Stimulated activated naive CD8-positive, alpha-beta T cell treated with anti-CD3 and anti-CD28 coated beads, Interleukin-15, Interleukin-2, amounts not matched to agents 100 ng/mL and 50 ng/mL, for 24 hours (primary cell): ENCODE results near the gene CNTN3.

Source experiments
- H3K27ac Mint-ChIP-seq: one replicate; pipeline ENCODE4 v1.8.0; 2021; ENCODE audit warnings: mild to moderate bottlenecking, mixed read lengths
- H3K27me3 Mint-ChIP-seq: one replicate; pipeline ENCODE4 v1.8.0; 2021; ENCODE audit warnings: mixed read lengths
- H3K36me3 Mint-ChIP-seq: one replicate; pipeline ENCODE4 v1.8.0; 2021; ENCODE audit warnings: low read depth, mixed read lengths
- H3K4me1 Mint-ChIP-seq: one replicate; pipeline ENCODE4 v1.8.0; 2021; ENCODE audit warnings: low read depth, mixed read lengths
- H3K4me3 Mint-ChIP-seq: one replicate; pipeline ENCODE4 v1.8.0; 2021; ENCODE audit warnings: mild to moderate bottlenecking, mixed read lengths
- H3K9me3 Mint-ChIP-seq: one replicate; pipeline ENCODE4 v1.8.0; 2021; ENCODE audit warnings: mixed read lengths

CNTN3 gene

GRCh38 chr3:74626011-74626410 lies 11.6 kb upstream of the CNTN3 start:
- Mint-ChIP-seq H3K36me3 (no peaks in the 10 kb centered on the region), H3K4me1 (no peaks in the 10 kb centered on the region), H3K4me3 (no peak overlapping the region), H3K27ac (no peak overlapping the region), H3K9me3 (peaks cover 16% of the 10 kb centered on the region), H3K27me3 (no peaks in the 10 kb centered on the region)

GRCh38 chr3:74624301-74624700 lies 9.8 kb upstream of the CNTN3 start:
- Mint-ChIP-seq H3K4me1 (no peaks in the 10 kb centered on the region), H3K36me3 (no peaks in the 10 kb centered on the region), H3K4me3 (no peak overlapping the region), H3K9me3 (peaks cover 15% of the 10 kb centered on the region), H3K27me3 (no peaks in the 10 kb centered on the region), H3K27ac (no peak overlapping the region)

- Mint-ChIP-seq H3K27me3 (no peaks in the 10 kb centered on the region), H3K4me1 (no peaks in the 10 kb centered on the region), H3K9me3 (peaks cover 13% of the 10 kb centered on the region), H3K27ac (no peak overlapping the region), H3K36me3 (no peaks in the 10 kb centered on the region), H3K4me3 (no peak overlapping the region)
These were observed 8.9 kb upstream of the CNTN3 start for GRCh38 chr3:74623261-74623836.

- no peaks in the 10 kb centered on the region for H3K36me3 Mint-ChIP-seq
- H3K27me3 Mint-ChIP-seq: no peaks in the 10 kb centered on the region
- no peaks in the 10 kb centered on the region for H3K9me3 Mint-ChIP-seq
- no peaks in the 10 kb centered on the region for H3K4me1 Mint-ChIP-seq
- no peak overlapping the region for H3K27ac Mint-ChIP-seq
- H3K4me3 Mint-ChIP-seq: no peak overlapping the region
These were observed 7.1 kb upstream of the CNTN3 start for GRCh38 chr3:74621581-74621980.

GRCh38 chr3:74617776-74618175 lies 3.3 kb upstream of the CNTN3 start:
- Mint-ChIP-seq H3K36me3 (no peaks in the 10 kb centered on the region), H3K27me3 (peaks cover 22% of the 10 kb centered on the region), H3K27ac (no peak overlapping the region)

GRCh38 chr3:74613521-74614106 lies 845 bp downstream of the CNTN3 start:
- H3K27ac Mint-ChIP-seq: no peak overlapping the region
- H3K4me1 Mint-ChIP-seq: no peaks in the 10 kb centered on the region
- H3K36me3 Mint-ChIP-seq: no peaks in the 10 kb centered on the region
- peaks cover 5% of the 10 kb centered on the region for H3K9me3 Mint-ChIP-seq
- H3K27me3 Mint-ChIP-seq: peaks cover 29% of the 10 kb centered on the region
- no peak overlapping the region for H3K4me3 Mint-ChIP-seq

More at GRCh38 chr3:74617776-74618175, 3.3 kb upstream of the CNTN3 start:
- no peaks in the 10 kb centered on the region for H3K4me1 Mint-ChIP-seq
- H3K4me3 Mint-ChIP-seq: no peak overlapping the region
- no peaks in the 10 kb centered on the region for H3K9me3 Mint-ChIP-seq

GRCh38 chr3:74613060-74613459 lies 1.4 kb downstream of the CNTN3 start:
- no peak overlapping the region for H3K27ac Mint-ChIP-seq
- peaks cover 5% of the 10 kb centered on the region for H3K9me3 Mint-ChIP-seq
- peaks cover 29% of the 10 kb centered on the region for H3K27me3 Mint-ChIP-seq
- H3K4me1 Mint-ChIP-seq: no peaks in the 10 kb centered on the region
- no peaks in the 10 kb centered on the region for H3K36me3 Mint-ChIP-seq
- H3K4me3 Mint-ChIP-seq: no peak overlapping the region

GRCh38 chr3:74611206-74611605 lies 3.3 kb downstream of the CNTN3 start:
- H3K36me3 Mint-ChIP-seq: no peaks in the 10 kb centered on the region
- no peak overlapping the region for H3K27ac Mint-ChIP-seq
- H3K9me3 Mint-ChIP-seq: peaks cover 9% of the 10 kb centered on the region
- no peak overlapping the region for H3K4me3 Mint-ChIP-seq
- peaks cover 29% of the 10 kb centered on the region for H3K27me3 Mint-ChIP-seq
- no peaks in the 10 kb centered on the region for H3K4me1 Mint-ChIP-seq

- no peaks in the 10 kb centered on the region for H3K36me3 Mint-ChIP-seq
- H3K9me3 Mint-ChIP-seq: peaks cover 13% of the 10 kb centered on the region
- H3K4me1 Mint-ChIP-seq: no peaks in the 10 kb centered on the region
These were observed 6.7 kb downstream of the CNTN3 start for GRCh38 chr3:74607803-74608202.

GRCh38 chr3:74606996-74607395 lies 7.5 kb downstream of the CNTN3 start:
- no peaks in the 10 kb centered on the region for H3K36me3 Mint-ChIP-seq
- peaks cover 13% of the 10 kb centered on the region for H3K9me3 Mint-ChIP-seq
- no peaks in the 10 kb centered on the region for H3K4me1 Mint-ChIP-seq
- no peak overlapping the region for H3K27ac Mint-ChIP-seq
- no peaks in the 10 kb centered on the region for H3K27me3 Mint-ChIP-seq
- no peak overlapping the region for H3K4me3 Mint-ChIP-seq

More at GRCh38 chr3:74607803-74608202, 6.7 kb downstream of the CNTN3 start:
- Mint-ChIP-seq H3K4me3 (no peak overlapping the region), H3K27ac (no peak overlapping the region), H3K27me3 (peaks cover 7% of the 10 kb centered on the region)

- Mint-ChIP-seq H3K36me3 (no peaks in the 10 kb centered on the region), H3K4me3 (no peak overlapping the region), H3K4me1 (no peaks in the 10 kb centered on the region), H3K27ac (no peak overlapping the region), H3K27me3 (no peaks in the 10 kb centered on the region), H3K9me3 (peaks cover 13% of the 10 kb centered on the region)
These were observed 9.0 kb downstream of the CNTN3 start for GRCh38 chr3:74605437-74605836.

GRCh38 chr3:74603292-74603691 lies 11.2 kb downstream of the CNTN3 start:
- Mint-ChIP-seq H3K4me1 (no peaks in the 10 kb centered on the region), H3K36me3 (no peaks in the 10 kb centered on the region), H3K27me3 (no peaks in the 10 kb centered on the region), H3K4me3 (no peak overlapping the region), H3K27ac (no peak overlapping the region), H3K9me3 (peaks cover 10% of the 10 kb centered on the region)

- no peaks in the 10 kb centered on the region for H3K36me3 Mint-ChIP-seq
- no peak overlapping the region for H3K27ac Mint-ChIP-seq
- peaks cover 7% of the 10 kb centered on the region for H3K9me3 Mint-ChIP-seq
- no peaks in the 10 kb centered on the region for H3K4me1 Mint-ChIP-seq
- H3K27me3 Mint-ChIP-seq: no peaks in the 10 kb centered on the region
- H3K4me3 Mint-ChIP-seq: no peak overlapping the region
These were observed 12.0 kb downstream of the CNTN3 start for GRCh38 chr3:74602471-74602870.

GRCh38 chr3:74601793-74602192 lies 12.7 kb downstream of the CNTN3 start:
- H3K27me3 Mint-ChIP-seq: no peaks in the 10 kb centered on the region
- H3K27ac Mint-ChIP-seq: no peak overlapping the region
- no peak overlapping the region for H3K4me3 Mint-ChIP-seq
- peaks cover 7% of the 10 kb centered on the region for H3K9me3 Mint-ChIP-seq
- no peaks in the 10 kb centered on the region for H3K36me3 Mint-ChIP-seq
- H3K4me1 Mint-ChIP-seq: no peaks in the 10 kb centered on the region

GRCh38 chr3:74599564-74599963 lies 14.9 kb downstream of the CNTN3 start:
- no peak overlapping the region for H3K27ac Mint-ChIP-seq
- H3K4me3 Mint-ChIP-seq: no peak overlapping the region
- H3K36me3 Mint-ChIP-seq: no peaks in the 10 kb centered on the region
- H3K9me3 Mint-ChIP-seq: peaks cover 7% of the 10 kb centered on the region
- H3K4me1 Mint-ChIP-seq: no peaks in the 10 kb centered on the region
- no peaks in the 10 kb centered on the region for H3K27me3 Mint-ChIP-seq

GRCh38 chr3:74593152-74593551 lies 21.3 kb downstream of the CNTN3 start:
- Mint-ChIP-seq H3K36me3 (no peaks in the 10 kb centered on the region), H3K27me3 (no peaks in the 10 kb centered on the region), H3K4me1 (no peaks in the 10 kb centered on the region), H3K9me3 (peaks cover 4% of the 10 kb centered on the region), H3K27ac (no peak overlapping the region), H3K4me3 (no peak overlapping the region)
